Stimulated activated naive CD8-positive, alpha-beta T cell treated with anti-CD3 and anti-CD28 coated beads, Interleukin-15, Interleukin-2, amounts not matched to agents 100 U/mL and 50 U/mL, for 24 hours (primary cell): ENCODE results near the gene LPIN3.

Experiments used
- ATAC-seq: fragments of 150-1000 bp; cut with Tn5 transposase; one replicate; pipeline ENCODE4 v1.10.0; 2021
- DNase-seq: peaks from one replicate; pipeline ENCODE4 v3.0.0; 2021

The LPIN3 gene

DNA sequence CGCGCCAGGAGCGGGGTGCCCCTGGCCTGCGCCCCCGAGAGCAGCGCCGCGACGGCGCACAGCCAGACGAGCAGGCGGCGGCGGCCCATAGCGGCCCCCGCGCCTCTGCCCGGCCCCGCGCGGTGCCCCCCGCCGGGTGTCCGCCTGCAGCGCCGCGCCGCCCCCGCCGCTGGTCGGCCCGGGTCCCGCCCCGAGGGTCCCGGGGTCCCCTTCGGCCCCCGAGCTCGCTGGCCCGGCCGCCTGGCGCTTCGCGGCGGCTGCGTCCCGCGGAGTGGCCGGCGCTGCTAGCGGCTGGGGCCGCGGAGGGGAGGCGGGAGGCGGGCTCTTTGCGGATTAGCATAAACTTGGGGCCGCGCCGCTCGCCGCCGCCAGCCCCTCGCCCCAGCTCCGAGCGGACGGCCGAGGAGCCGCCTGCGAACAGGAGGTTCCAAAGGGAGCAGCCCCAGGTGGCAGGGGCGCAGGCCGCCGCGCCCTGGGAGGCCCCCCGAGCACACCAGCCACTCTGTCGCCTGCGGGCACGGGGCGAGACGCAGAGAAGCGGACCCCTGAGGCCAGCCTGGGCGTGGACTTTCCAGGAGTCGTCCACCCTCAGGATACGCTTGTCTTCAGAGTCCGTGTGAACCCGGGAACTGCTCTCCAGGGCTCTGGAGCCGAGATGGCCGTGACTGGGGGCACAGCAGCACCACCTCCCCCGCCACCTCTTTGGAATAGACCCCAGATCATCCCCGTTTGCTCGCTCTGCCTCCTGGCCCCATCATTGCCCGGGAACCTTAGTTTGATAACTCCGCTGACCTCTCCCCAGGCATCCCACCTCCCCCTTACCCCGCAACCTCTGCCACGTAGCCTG, 26.1 kb downstream of the LPIN3 start, which contains the start of gene EMILIN3:
Gene EMILIN3 (minus strand): TSS at position 273 of the 847 bp plus-strand sequence. CDS start 184 bp downstream, at position 89.
- DNase-seq (no peak), ATAC-seq (no peak)

DNA sequence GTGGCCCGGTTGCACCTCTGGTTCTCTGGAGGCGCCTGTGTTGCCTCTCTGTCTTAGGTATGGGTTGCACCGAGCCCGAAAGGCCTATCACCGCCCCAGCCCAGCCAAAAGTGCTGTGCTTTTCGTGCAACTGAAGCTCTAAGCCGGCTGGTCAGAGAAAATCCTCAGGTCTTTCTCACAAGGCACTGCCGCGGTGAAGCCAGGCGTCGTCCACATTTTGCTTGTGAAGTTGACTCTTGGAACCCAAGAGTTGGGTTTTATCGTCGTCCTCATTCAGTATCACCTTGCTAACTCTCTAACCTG, 26.7 kb downstream of the LPIN3 start:
- ATAC-seq (no peak), DNase-seq (no peak)

DNA sequence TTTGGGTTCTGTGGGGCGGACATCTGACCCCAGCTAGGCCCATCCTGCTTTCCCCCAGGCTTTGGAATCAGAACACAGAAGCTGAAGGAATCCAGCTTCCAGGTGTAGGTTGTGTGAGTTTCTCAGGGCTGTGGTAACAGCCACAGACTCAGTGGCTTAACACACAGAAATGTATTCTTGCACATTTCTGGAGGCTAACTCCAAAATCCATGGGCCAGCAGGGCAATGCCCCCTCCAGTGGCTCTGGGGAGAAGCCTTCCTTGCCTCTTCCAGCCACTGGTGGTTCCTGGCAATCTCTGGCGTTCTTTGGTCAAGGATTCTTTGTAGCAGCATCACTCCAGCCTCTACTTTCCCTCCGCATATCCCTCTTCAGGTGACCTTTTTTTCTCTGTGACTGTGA, 27.3 kb downstream of the LPIN3 start:
- DNase-seq: no peak
- no peak for ATAC-seq

DNA sequence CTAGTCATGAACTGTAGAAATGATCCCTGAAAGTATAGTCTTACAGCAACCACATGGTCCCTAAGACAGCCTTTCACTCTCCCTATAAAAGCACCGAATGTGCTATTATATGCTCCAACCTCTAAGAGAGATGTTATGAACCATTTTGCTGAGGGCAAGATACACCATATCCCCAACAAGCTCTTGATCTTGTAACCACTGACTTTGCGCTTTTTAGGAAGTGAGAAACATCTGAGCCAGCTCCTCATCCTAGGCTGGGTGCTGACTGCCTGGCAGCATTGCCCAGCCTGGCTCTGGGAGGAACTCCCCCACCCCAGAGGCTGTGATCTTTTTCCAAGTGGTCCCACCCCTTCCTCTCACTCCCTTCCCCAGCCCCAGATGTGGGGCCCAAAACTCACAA, 29.1 kb downstream of the LPIN3 start:
- no peak for ATAC-seq
- DNase-seq: no peak

DNA sequence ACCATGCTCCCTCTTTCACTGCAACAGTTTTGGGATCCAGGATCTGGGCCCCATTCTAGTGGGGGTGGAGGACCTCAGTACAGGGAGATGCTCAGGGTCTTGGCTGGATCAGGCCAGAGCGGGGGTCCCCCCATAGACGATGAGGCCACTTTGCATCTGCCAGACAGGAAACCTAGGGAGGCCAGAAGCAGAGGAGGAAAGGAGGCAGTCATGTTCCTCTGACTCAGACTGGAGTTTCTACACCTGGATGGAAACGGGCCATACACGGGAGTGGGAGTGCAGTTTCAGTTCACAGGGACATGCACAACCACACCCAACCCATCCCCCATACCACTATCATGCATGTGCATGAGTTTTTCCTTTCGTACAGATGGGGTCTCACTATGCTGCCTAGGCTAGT, 29.6 kb downstream of the LPIN3 start:
- no peak for ATAC-seq
- no peak for DNase-seq

- no peak for DNase-seq
- ATAC-seq: no peak
Observed at GRCh38 chr20:41371371-41371770, 30.8 kb downstream of the LPIN3 start.

GRCh38 chr20:41373251-41373783, 32.7 kb downstream of the LPIN3 start:
- no peak for DNase-seq
- no peak for ATAC-seq

DNA sequence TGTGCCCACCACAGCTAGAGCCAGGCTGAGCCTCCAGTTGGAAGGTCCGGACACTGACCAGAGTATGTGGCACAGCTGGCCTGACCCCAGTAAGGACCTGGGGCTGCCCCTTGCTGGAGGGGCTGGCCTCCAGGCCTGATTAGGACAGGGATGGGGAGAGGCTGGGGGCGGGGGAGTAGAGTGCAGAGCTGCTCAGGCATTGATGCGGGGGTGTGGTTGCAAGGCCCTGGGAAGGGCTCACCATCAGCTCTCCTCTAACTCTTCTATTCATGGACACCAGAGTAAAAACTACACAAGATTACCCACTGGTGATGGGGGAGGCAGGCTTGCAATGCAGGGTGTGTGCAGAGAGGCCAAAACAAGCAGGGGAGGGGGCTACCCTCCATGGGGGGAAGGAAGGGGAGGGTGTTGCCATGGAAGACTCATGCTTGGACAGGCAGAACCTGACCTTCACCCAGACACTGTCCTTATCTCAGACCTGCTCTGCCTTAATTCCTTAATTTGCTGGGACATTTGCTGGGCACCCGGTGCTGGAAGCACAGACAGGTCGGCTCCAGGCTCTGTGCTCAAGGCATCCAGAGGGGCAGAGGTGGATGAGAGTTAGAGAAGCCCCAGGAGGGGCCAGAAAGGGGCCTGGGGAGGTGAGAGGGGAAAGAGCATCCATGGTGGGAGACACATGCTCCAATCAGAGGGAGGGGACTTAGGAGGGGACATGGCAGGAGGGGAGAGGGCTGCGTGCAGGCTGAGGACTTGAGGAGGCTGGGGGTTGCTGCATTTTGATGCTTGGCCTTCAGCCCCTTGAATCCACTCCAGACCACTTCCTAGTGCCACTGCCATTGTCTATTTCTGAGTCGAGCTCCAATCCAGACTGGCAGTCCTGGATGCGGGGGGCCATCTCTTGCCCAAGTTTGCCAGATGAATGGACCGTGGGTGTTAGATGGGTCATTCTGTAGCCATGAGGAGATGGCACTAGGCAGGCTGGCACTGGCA, 33.6 kb downstream of the LPIN3 start:
- ATAC-seq: peak; percentile 9
- DNase-seq: no peak

DNA sequence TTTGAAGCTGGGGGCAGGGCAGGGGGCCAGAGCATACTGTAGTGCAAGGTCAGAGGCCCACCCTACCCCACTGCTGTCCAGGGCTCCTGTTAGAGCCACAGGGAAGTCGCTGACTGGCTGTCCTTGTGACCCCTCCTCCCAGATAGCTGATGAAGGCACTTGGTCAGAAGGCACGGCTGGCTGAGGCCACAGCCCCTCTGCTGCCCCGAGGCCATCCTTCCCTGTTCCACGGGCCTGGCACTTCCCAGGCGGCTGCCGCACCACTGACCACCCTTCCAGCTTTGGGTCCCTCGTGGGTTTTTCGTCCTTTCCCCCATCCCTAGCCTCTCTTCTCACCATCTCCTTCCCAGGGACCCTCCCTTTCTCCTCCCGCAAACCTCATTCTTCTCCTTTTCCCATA, 35.2 kb downstream of the LPIN3 start:
- ATAC-seq (no peak), DNase-seq (no peak)

DNA sequence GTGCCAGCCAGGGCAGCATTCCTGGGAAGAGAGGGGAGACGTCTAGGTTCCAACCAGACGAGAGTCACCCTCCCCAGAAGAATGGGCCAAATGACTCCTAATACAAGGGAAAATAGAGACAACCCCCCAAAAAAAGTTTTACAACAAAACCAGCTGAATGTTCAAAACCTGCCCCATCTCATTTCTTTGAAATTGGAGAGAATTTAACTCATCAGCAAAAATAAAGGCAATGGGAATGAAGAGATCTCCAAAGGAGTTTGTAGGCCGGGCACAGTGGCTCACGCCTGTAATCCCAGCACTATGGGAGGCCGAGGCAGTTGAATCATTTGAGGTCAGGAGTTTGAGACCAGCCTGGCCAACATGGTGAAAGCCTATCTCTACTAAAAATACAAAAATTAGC, 35.7 kb downstream of the LPIN3 start:
- DNase-seq: no peak
- ATAC-seq: no peak

DNA sequence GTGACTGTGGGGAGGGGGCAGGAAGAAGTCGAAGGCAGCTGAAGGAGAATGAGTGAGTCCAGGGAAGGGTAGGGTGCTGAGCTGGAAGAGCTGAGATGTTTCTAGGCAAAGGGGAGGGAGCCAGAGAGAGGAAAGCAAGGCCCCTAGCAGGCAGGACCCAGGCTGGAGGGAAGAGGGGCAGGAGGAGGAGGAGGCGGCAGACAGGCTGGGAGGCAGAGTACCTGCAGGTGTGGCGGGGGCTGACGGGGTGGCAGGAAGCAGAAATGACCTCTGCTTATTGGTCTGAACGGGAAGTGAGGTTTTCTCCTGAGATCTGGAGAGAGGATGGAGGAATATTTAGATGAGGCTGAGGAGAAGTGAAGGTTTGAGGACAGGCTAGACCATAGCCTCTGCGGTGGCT, 36.7 kb downstream of the LPIN3 start:
- ATAC-seq (no peak), DNase-seq (no peak)

DNA sequence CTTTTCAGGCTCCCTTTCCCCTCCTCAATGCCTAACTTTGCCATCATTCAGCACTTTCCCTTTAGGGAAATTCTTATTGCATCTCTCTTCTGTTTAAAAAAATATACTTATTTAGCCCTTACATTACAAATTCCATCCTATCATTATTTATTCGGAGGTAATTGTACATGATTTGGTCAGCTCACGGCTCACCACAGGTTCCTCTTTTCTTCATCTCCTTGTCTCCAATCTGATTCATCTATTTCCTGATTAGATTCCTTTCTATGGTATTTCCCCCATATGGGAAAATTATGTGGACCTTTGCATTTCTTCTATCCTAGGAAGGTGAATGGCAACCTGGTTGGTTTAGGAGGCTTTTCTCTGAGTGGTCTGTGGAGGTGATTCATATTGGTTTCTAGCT, 38.9 kb downstream of the LPIN3 start:
- no peak for DNase-seq
- no peak for ATAC-seq

- ATAC-seq (no peak), DNase-seq (no peak)
Observed at GRCh38 chr20:41380551-41381193, 40.1 kb downstream of the LPIN3 start.

DNA sequence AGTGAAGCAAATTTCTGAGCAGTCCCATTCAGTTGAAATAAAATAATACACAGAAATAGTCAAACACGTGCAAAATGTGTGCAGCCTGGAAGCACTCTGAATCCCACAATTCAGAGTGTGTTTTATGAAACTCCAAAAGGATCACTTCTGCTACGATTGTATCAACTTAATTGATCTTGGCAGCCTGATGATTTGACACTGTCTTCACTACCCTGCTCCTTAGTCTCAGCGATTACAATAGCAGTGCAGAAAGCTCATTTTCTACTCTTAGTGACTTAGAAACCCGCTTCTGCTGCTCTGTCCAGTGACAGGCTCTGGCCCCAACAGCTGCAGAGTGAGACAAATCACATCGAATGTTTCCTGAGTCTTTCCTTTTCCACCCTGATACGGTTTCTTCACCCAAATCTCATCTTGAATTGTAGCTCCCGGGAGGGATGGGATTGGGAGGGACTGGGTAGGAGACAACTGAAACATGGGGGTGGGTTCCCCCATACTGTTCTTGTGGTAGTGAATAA, 42.2 kb downstream of the LPIN3 start:
- ATAC-seq (no peak), DNase-seq (no peak)

DNA sequence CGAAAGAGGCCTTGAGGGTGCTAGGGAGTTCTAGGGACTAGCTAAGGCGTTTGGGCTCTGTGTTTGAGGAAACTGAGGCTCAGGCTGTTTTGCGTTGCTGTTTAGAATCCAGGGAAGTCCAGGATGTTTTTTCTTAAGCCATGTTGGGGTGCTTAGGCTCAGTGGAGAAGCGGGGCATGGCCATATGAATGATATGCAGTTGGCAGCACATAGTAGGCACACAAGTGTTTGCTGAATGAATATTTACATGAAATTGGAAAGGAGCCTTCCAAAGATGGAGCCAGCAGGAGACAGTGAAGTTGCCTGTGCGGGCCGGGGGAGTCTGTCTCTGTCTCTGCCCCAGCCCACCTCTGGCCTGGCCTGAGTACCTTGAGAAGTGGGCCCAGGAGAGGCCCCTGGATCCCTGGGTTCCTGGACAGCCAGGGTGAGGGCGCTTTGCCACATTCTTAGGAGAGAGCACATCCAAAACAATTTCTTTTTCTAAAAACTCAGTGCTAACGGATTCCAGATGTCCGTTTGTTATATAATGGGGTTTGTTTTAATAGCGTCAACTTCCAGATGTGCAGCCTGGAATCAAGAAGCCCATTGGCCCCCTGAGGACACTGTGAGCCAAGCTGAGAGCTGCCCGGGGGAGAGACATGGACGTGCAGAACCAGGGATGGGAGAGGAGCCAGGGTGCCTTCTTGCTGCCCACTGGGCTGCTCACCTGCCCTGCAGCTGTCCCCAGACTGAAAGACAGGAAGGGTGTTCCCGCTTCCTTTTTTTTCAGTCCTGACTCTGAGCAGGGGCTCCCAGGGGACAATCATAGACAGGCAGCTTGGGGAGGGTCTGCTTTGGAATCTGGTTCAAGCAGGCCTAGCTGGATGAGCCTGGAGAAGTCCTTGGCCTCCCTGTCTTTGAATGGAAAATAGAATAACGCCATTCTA, 46.1 kb downstream of the LPIN3 start:
- no peak for ATAC-seq
- no peak for DNase-seq

GRCh38 chr20:41387444-41387851, 46.8 kb downstream of the LPIN3 start:
- DNase-seq: no peak
- ATAC-seq: no peak

GRCh38 chr20:41390889-41391288, 50.3 kb downstream of the LPIN3 start:
- ATAC-seq: no peak
- DNase-seq: no peak

- ATAC-seq (no peak), DNase-seq (no peak)
Observed at GRCh38 chr20:41391587-41392001, 51.0 kb downstream of the LPIN3 start.

- ATAC-seq (no peak), DNase-seq (no peak)
Observed at GRCh38 chr20:41392295-41392694, 51.7 kb downstream of the LPIN3 start.

GRCh38 chr20:41392871-41393704, 52.5 kb downstream of the LPIN3 start:
- DNase-seq (no peak), ATAC-seq (no peak)
